SK-N-MC (cell line): ENCODE results near the gene THAP3.

Experiments
- EZH2 ChIP-seq: fragments of 200-600 bp; sonication (generic); IDR thresholded peaks from one replicate; pipeline ENCODE4 v1.6.1; 2017; ENCODE audit warnings: antibody characterized with exemption
- POLR2AphosphoS5 ChIP-seq: IDR thresholded peaks from 2 replicates; pipeline ENCODE4 v1.6.1; 2012; ENCODE audit warnings: mild to moderate bottlenecking, low read depth, low read length, borderline replicate concordance

DNA sequence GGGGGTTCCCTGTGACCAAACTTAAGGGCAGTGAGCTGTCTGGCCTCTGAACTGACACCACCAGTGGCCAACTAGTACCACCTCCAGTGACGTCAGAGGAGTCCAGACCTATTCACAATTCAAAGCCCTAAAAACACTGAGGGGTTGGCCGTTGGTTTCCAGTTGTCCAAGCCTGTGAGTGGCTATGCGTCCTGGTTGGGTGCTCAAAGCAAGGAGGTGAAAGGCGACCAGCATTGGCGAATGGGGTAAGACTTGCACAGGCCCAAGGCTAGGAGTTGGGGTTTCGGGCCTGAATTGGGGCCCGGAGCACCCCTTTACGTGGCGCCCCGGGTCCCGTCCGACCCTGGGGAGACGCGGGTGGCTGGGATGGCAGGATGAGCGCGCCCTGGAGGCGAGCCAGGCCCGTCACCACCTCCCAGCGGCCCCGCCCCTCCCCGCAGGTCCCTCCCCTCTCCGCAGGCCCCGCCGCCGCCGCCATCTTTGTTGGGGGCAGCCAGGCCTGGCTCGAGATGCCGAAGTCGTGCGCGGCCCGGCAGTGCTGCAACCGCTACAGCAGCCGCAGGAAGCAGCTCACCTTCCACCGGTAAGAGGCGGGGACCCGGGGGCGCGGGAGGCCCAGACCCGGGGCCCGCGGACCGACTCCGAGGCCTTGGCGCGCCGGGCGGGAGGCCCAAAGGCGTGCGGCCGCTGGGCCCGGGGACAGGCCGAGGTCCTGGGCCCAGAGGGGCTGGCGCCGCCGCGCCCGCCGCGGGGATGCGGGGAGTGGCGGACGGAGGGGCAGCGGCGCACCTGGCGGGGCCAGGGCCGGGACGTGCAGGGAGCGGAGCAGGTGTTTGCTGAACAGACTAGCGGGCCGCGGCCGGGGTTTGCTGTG is at the start of gene THAP3:
- TF ChIP-seq EZH2 = no peak
- TF ChIP-seq POLR2AphosphoS5 = peak; percentile 76
